T-helper 17 cell (primary cell): ENCODE data around the gene SYT17. TPM values are rescaled to one million over a fixed set of nuclear protein-coding genes. Genes with fewer than 3 reads are reported as not detected.

ENCODE experiments used
- ATAC-seq: fragments of 150-1000 bp; cut with Tn5 transposase; 2 replicates; pipeline ENCODE4 v1.10.0; 2021; ENCODE audit warnings: mild to moderate bottlenecking, moderate library complexity
- DNase-seq, 3 donors: peaks; one replicate each; pipeline versions ENCODE4 v3.0.0 to v3.0.0-alpha.2; 2020 to 2021
- H3K9me3 ChIP-seq: one replicate; pipeline ENCODE4 v1.7.0; 2013; ENCODE audit warnings: low read length, mild to moderate bottlenecking; ENCODE audit not compliant: control insufficient read depth, poor library complexity, severe bottlenecking
- H3K27ac Mint-ChIP-seq: one replicate; pipeline ENCODE4 v1.8.0; 2022; ENCODE audit warnings: mild to moderate bottlenecking, moderate library complexity, mixed read lengths
- H3K27me3 Mint-ChIP-seq: one replicate; pipeline ENCODE4 v1.8.0; 2022; ENCODE audit warnings: mixed read lengths
- H3K36me3 Mint-ChIP-seq: one replicate; pipeline ENCODE4 v1.8.0; 2022; ENCODE audit warnings: low read depth, mixed read lengths
- H3K4me1 Mint-ChIP-seq: one replicate; pipeline ENCODE4 v1.8.0; 2022; ENCODE audit warnings: mild to moderate bottlenecking, mixed read lengths
- H3K4me3 Mint-ChIP-seq: one replicate; pipeline ENCODE4 v1.8.0; 2022; ENCODE audit warnings: mild to moderate bottlenecking, moderate library complexity, mixed read lengths
- total RNA-seq, 4 donors: library from RNA in 2 of 4; stranded (reverse) in 2 of 4; gene quantifications; one replicate each; pipeline ENCODE4 v1.2.3 and lab custom pipeline; 2022 to 2026

Gene SYT17
- total RNA-seq, 2 donors from 2014 or later, result 0.97 TPM; not detected in 1

DNA sequence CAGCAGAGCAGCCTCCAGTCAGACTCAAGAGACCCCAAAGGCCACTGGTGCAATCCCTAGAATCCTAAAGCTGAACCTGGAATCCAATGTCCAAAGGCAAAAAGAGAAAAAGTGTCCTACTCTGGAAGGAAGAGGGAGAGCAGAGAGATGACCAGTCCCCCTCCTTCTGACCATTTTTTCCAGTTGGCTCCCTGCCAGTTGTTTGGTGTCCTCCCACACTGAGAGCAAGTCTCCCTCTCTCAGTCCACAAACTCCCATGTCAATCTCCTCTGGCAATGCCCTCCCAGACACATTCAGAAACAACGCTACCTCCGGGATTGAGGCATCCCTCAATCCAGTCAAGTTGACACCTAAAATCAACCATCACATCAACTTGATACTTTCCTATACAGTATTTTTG, 113.2 kb downstream of the SYT17 start:
- Mint-ChIP-seq H3K27ac (no peak overlapping the region), H3K4me1 (no peaks in the 10 kb centered on the region), H3K27me3 (no peaks in the 10 kb centered on the region), H3K36me3 (no peaks in the 10 kb centered on the region), H3K4me3 (no peak overlapping the region)
- DNase-seq (no peak), ATAC-seq (no peak)
- H3K9me3 ChIP-seq, result no peaks in the 10 kb centered on the region

- DNase-seq (no peak), ATAC-seq (no peak)
- Mint-ChIP-seq H3K36me3 (no peaks in the 10 kb centered on the region), H3K27me3 (no peaks in the 10 kb centered on the region), H3K4me1 (no peaks in the 10 kb centered on the region), H3K4me3 (no peak overlapping the region), H3K27ac (no peak overlapping the region)
- H3K9me3 ChIP-seq, result no peaks in the 10 kb centered on the region
Observed at GRCh38 chr16:19282101-19282500, 114.1 kb downstream of the SYT17 start.

GRCh38 chr16:19283637-19284036, 115.6 kb downstream of the SYT17 start:
- Mint-ChIP-seq H3K27ac (no peak overlapping the region), H3K27me3 (no peaks in the 10 kb centered on the region), H3K4me3 (no peak overlapping the region), H3K4me1 (no peaks in the 10 kb centered on the region), H3K36me3 (no peaks in the 10 kb centered on the region)
- ATAC-seq, result no peak
- no peak for DNase-seq
- H3K9me3 ChIP-seq, result no peaks in the 10 kb centered on the region

- ATAC-seq, result no peak
- DNase-seq, result no peak
- no peaks in the 10 kb centered on the region for H3K4me1 Mint-ChIP-seq
- H3K9me3 ChIP-seq, result no peaks in the 10 kb centered on the region
- no peaks in the 10 kb centered on the region for H3K36me3 Mint-ChIP-seq
- no peaks in the 10 kb centered on the region for H3K27me3 Mint-ChIP-seq
- H3K4me3 Mint-ChIP-seq, result no peak overlapping the region
- no peak overlapping the region for H3K27ac Mint-ChIP-seq
Observed at GRCh38 chr16:19284207-19284606, 116.2 kb downstream of the SYT17 start.

GRCh38 chr16:19285431-19285830, 117.4 kb downstream of the SYT17 start, which contains the start of gene CLEC19A:
TSS of gene CLEC19A (plus strand) at chr16:19285731. CDS start at chr16:19285852, 121 bp downstream.
- H3K36me3 Mint-ChIP-seq, result no peaks in the 10 kb centered on the region
- peaks cover under 1% of the 10 kb centered on the region for H3K27me3 Mint-ChIP-seq
- ATAC-seq (no peak), DNase-seq (no peak)
- H3K27ac Mint-ChIP-seq, result no peak within 1 kb of the TSS
- no peaks in the 10 kb centered on the region for H3K9me3 ChIP-seq
- no peak within 1 kb of the TSS for H3K4me3 Mint-ChIP-seq
- H3K4me1 Mint-ChIP-seq, result no peaks in the 10 kb centered on the region

DNA sequence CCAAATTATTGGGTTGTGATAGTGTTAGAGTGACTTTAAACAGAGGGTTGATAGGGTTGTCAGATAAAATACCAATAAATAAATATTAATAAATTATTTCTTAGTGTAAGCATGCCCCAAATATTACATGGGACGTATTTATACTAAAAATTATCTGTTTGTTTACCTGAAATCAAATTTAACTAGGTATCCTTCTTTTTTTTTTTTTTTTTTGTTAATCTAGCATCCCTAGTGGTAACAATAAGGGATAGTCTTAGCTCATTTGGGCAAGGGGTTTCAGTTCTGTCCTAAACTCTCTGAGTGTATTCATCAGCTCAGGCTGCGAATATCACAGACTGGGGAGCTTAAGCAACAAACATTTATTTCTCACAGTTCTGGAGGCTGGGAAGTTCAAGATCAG, 118.8 kb downstream of the SYT17 start:
- H3K9me3 ChIP-seq, result no peaks in the 10 kb centered on the region
- Mint-ChIP-seq H3K36me3 (no peaks in the 10 kb centered on the region), H3K4me1 (no peaks in the 10 kb centered on the region), H3K4me3 (no peak overlapping the region), H3K27ac (no peak overlapping the region), H3K27me3 (peaks cover 7% of the 10 kb centered on the region)
- DNase-seq, result no peak
- ATAC-seq, result no peak

GRCh38 chr16:19287241-19287640, 119.2 kb downstream of the SYT17 start:
- no peaks in the 10 kb centered on the region for H3K9me3 ChIP-seq
- no peak for ATAC-seq
- no peaks in the 10 kb centered on the region for H3K4me1 Mint-ChIP-seq
- peaks cover 8% of the 10 kb centered on the region for H3K27me3 Mint-ChIP-seq
- no peak for DNase-seq
- H3K4me3 Mint-ChIP-seq, result no peak overlapping the region
- H3K27ac Mint-ChIP-seq, result no peak overlapping the region
- H3K36me3 Mint-ChIP-seq, result no peaks in the 10 kb centered on the region

GRCh38 chr16:19288872-19289799, 121.1 kb downstream of the SYT17 start:
- H3K27me3 Mint-ChIP-seq, result peaks cover 17% of the 10 kb centered on the region
- no peaks in the 10 kb centered on the region for H3K36me3 Mint-ChIP-seq
- no peak overlapping the region for H3K27ac Mint-ChIP-seq
- peaks cover 2% of the 10 kb centered on the region for H3K4me1 Mint-ChIP-seq
- H3K4me3 Mint-ChIP-seq, result no peak overlapping the region
- no peaks in the 10 kb centered on the region for H3K9me3 ChIP-seq
- no peak for DNase-seq
- ATAC-seq, result no peak

- H3K4me3 Mint-ChIP-seq, result no peak overlapping the region
- H3K27me3 Mint-ChIP-seq, result peaks cover 17% of the 10 kb centered on the region
- no peak overlapping the region for H3K27ac Mint-ChIP-seq
- H3K9me3 ChIP-seq, result no peaks in the 10 kb centered on the region
- H3K4me1 Mint-ChIP-seq, result peaks cover 3% of the 10 kb centered on the region
- ATAC-seq (no peak), DNase-seq (no peak)
- no peaks in the 10 kb centered on the region for H3K36me3 Mint-ChIP-seq
Observed at GRCh38 chr16:19289811-19290485, 121.9 kb downstream of the SYT17 start.

GRCh38 chr16:19290860-19291259, 122.8 kb downstream of the SYT17 start:
- peaks cover 24% of the 10 kb centered on the region for H3K27me3 Mint-ChIP-seq
- DNase-seq (no peak), ATAC-seq (no peak)
- no peak overlapping the region for H3K27ac Mint-ChIP-seq
- H3K9me3 ChIP-seq, result no peaks in the 10 kb centered on the region
- no peaks in the 10 kb centered on the region for H3K36me3 Mint-ChIP-seq
- peaks cover 6% of the 10 kb centered on the region for H3K4me1 Mint-ChIP-seq
- H3K4me3 Mint-ChIP-seq, result no peak overlapping the region

DNA sequence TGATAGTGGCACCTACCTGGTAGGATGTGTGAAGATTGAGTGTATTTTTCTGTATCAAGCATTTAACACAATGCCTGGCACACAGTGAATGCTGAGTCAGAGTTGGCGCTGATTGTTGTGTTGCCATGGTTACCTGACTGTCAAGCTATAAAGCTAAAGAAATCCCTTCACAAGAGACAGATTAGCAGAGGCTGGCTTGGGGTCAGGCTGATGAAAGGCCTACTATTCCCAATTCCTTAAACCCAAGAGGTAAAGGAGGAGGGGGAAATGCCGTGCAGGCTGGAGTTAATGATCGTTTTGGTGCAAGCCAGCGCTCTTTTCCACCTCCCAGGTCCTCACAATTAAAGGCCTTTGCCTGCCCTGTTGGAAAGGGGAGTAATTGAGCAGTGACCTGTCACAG, 123.4 kb downstream of the SYT17 start:
- Mint-ChIP-seq H3K4me1 (peaks cover 6% of the 10 kb centered on the region), H3K4me3 (no peak overlapping the region), H3K36me3 (no peaks in the 10 kb centered on the region), H3K27me3 (peaks cover 24% of the 10 kb centered on the region), H3K27ac (no peak overlapping the region)
- no peak for DNase-seq
- no peak for ATAC-seq
- H3K9me3 ChIP-seq, result no peaks in the 10 kb centered on the region

DNA sequence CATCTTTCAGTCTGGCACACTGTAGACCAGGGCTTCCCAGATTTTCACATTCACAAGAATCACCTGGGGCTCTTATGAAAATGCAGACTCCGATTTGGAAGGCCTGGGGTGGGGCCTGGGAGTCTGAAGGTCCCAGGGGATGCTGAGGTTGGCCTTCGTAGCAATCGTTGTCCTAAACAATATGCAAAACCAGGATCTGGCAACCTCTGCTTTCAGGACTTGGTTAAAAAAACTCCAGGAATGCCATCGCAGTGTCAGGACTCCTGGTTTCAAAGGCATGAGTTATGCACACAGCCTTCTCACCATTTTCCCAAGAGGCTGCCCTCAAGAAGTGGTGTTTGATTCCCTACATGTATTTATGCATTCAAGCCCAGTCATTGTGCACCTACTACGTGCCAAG, 124.1 kb downstream of the SYT17 start:
- no peak overlapping the region for H3K4me3 Mint-ChIP-seq
- DNase-seq (no peak), ATAC-seq (no peak)
- H3K27me3 Mint-ChIP-seq, result peaks cover 24% of the 10 kb centered on the region
- peaks cover 6% of the 10 kb centered on the region for H3K4me1 Mint-ChIP-seq
- H3K36me3 Mint-ChIP-seq, result no peaks in the 10 kb centered on the region
- no peaks in the 10 kb centered on the region for H3K9me3 ChIP-seq
- H3K27ac Mint-ChIP-seq, result no peak overlapping the region

GRCh38 chr16:19294156-19294649, 126.2 kb downstream of the SYT17 start:
- no peaks in the 10 kb centered on the region for H3K9me3 ChIP-seq
- Mint-ChIP-seq H3K4me1 (peaks cover 6% of the 10 kb centered on the region), H3K27me3 (peaks cover 24% of the 10 kb centered on the region), H3K27ac (no peak overlapping the region), H3K36me3 (no peaks in the 10 kb centered on the region), H3K4me3 (no peak overlapping the region)
- peak; percentile 23 for ATAC-seq
- no peak for DNase-seq
